B cell (primary cell): ENCODE data around the gene HOMER3. TPM values are rescaled to one million over a fixed set of nuclear protein-coding genes. Genes with fewer than 3 reads are reported as not detected.

Source experiments
- ATAC-seq: fragments of 200-7000 bp; cut with Tn5 transposase; one replicate; pipeline ENCODE4 v1.10.0; 2021; ENCODE audit warnings: low read depth, mild to moderate bottlenecking, moderate number of reproducible peaks, moderate library complexity
- CTCF ChIA-PET: fragments of 350-600 bp; sonication (Branson Sonifier 250); formaldehyde crosslinking; loops from one replicate; lab custom pipeline; 2021; ENCODE audit warnings: antibody characterized with exemption, inconsistent platforms; lab: Charles Lee
- POLR2A ChIA-PET: fragments of 350-600 bp; sonication (Branson Sonifier 250); formaldehyde crosslinking; loops from one replicate; lab custom pipeline; 2021; ENCODE audit warnings: antibody characterized with exemption; lab: Charles Lee
- DNase-seq: peaks from one replicate; pipeline ENCODE4 v3.0.0; 2013
- H2AFZ ChIP-seq: 2 replicates; pipeline ENCODE4 v1.6.1; 2012; ENCODE audit warnings: mild to moderate bottlenecking, low read depth, low read length; ENCODE audit not compliant: insufficient read depth, poor library complexity, severe bottlenecking
- H3K27ac ChIP-seq, 2 donors: 1 replicate in 1 of 2; 2 replicates in 1 of 2; pipeline ENCODE4 v1.5.1; 2012 to 2013; ENCODE audit warnings: low read length in 2 of 2, mild to moderate bottlenecking in 2 of 2, moderate library complexity in 1 of 2
- H3K27me3 ChIP-seq, 4 experiments: fragments of 200-600 bp in 1 of 4; sonication (generic) in 1 of 4; replicated peaks in 1 of 4; 1 replicate in 2 of 4; 2 replicates in 2 of 4; pipeline versions ENCODE4 v1.6.1 to v1.7.0; 2013 to 2016; ENCODE audit warnings: low read length in 3 of 4, mild to moderate bottlenecking in 2 of 4, mixed read lengths in 1 of 4, moderate library complexity in 1 of 4; ENCODE audit not compliant: insufficient read depth in 4 of 4, control insufficient read depth in 3 of 4; ENCODE audit errors: control extremely low read depth in 1 of 4
- H3K36me3 ChIP-seq, 2 experiments: replicated peaks in 1 of 2; 1 replicate in 1 of 2; 2 replicates in 1 of 2; pipeline versions ENCODE4 v1.6.1 to v1.7.1; 2013; ENCODE audit warnings: low read length in 1 of 2; ENCODE audit not compliant: insufficient read depth in 2 of 2, control insufficient read depth in 1 of 2; ENCODE audit errors: control extremely low read depth in 1 of 2, extremely low read depth in 1 of 2
- H3K4me1 ChIP-seq, 2 donors: fragments of 200-600 bp in 1 of 2; sonication (generic) in 1 of 2; 1 replicate in 1 of 2; 2 replicates in 1 of 2; pipeline versions ENCODE4 v1.5.1 to v1.6.1; 2013 to 2017; ENCODE audit warnings: low read length in 2 of 2; ENCODE audit not compliant: control insufficient read depth in 2 of 2, insufficient read depth in 2 of 2
- H3K4me2 ChIP-seq: replicated peaks from 2 replicates; pipeline ENCODE3; 2012; ENCODE audit warnings: mild to moderate bottlenecking, low read depth, low read length; ENCODE audit not compliant: poor library complexity, severe bottlenecking
- H3K4me3 ChIP-seq, 5 experiments: fragments of 200-600 bp in 1 of 5; sonication (generic) in 1 of 5; 1 replicate in 3 of 5; 2 replicates in 2 of 5; pipeline versions ENCODE4 v1.5.1 to v1.7.0; 2011 to 2016; ENCODE audit warnings: low read length in 4 of 5, mild to moderate bottlenecking in 4 of 5, low read depth in 2 of 5, control low read depth in 1 of 5, moderate library complexity in 1 of 5; ENCODE audit not compliant: insufficient read depth in 1 of 5; ENCODE audit errors: control extremely low read depth in 1 of 5, extremely low read depth in 1 of 5
- H3K79me2 ChIP-seq: fragments of 200-600 bp; sonication (generic); one replicate; pipeline ENCODE4 v1.6.0; 2016; ENCODE audit warnings: low read length; ENCODE audit not compliant: control insufficient read depth, insufficient read depth
- H3K9ac ChIP-seq: fragments of 200-600 bp; sonication (generic); 2 replicates; pipeline ENCODE4 v1.6.1; 2017; ENCODE audit warnings: mild to moderate bottlenecking, low read length, moderate library complexity
- H3K9me3 ChIP-seq, 3 donors: one replicate each; pipeline versions ENCODE4 v1.6.1 to v1.7.1; 2013; ENCODE audit warnings: low read length in 2 of 3; ENCODE audit not compliant: control insufficient read depth in 2 of 3, insufficient read depth in 1 of 3; ENCODE audit errors: control extremely low read depth in 1 of 3
- H4K20me1 ChIP-seq: 2 replicates; pipeline ENCODE4 v1.6.0; 2012; ENCODE audit warnings: mild to moderate bottlenecking, low read length; ENCODE audit not compliant: insufficient read depth, control insufficient read depth, poor library complexity, severe bottlenecking
- H3K27ac Mint-ChIP-seq: one replicate; pipeline ENCODE4 v1.8.0; 2021; ENCODE audit warnings: mixed read lengths
- H3K27me3 Mint-ChIP-seq: one replicate; pipeline ENCODE4 v1.8.0; 2021; ENCODE audit warnings: mixed read lengths
- H3K4me1 Mint-ChIP-seq: one replicate; pipeline ENCODE4 v1.8.0; 2021; ENCODE audit warnings: mixed read lengths
- H3K4me3 Mint-ChIP-seq: one replicate; pipeline ENCODE4 v1.8.0; 2021; ENCODE audit warnings: mixed read lengths
- H3K9me3 Mint-ChIP-seq: one replicate; pipeline ENCODE4 v1.8.0; 2022; ENCODE audit warnings: mixed read lengths; ENCODE audit not compliant: insufficient read depth
- CTCF ChIP-seq: fragments of 200-600 bp; IDR thresholded peaks from one replicate; pipeline ENCODE4 v1.8.0; 2022; ENCODE audit warnings: antibody characterized with exemption, mild to moderate bottlenecking
- EZH2 ChIP-seq: IDR thresholded peaks from 2 replicates; pipeline ENCODE4 v1.6.1; 2012; ENCODE audit warnings: borderline replicate concordance, low read depth, mild to moderate bottlenecking, moderate library complexity, low read length; ENCODE audit not compliant: insufficient read depth, poor library complexity, severe bottlenecking
- WGBS: methylation state at CpG from one replicate; pipeline ENCODE4 v1.1.5; 2013; ENCODE audit warnings: missing lambda C conversion rate; ENCODE audit not compliant: insufficient coverage; 5-methylcytosine and 5-hydroxymethylcytosine counted together
- intact Hi-C: fragments of 100-400 bp; cut with micrococcal nuclease; formaldehyde crosslinking; loops from one replicate; pipeline ENCODE4 v1.10.0; 2022
- polyA minus RNA-seq: library from RNA; depleted of rRNA, polyadenylated mRNA; stranded (reverse); fragments of >200 nt; gene quantifications from 2 replicates; pipeline ENCODE4 v1.2.3, GENCODE V29; 2012
- polyA plus RNA-seq: library from polyadenylated mRNA; depleted of rRNA; stranded (reverse); fragments of >200 nt; gene quantifications from 2 replicates; pipeline ENCODE4 v1.2.3, GENCODE V29; 2012
- total RNA-seq, 2 donors: library from RNA; stranded (reverse); fragments of 120-200 nt in 1 of 2; gene quantifications; 1 replicate in 1 of 2; 2 replicates in 1 of 2; pipeline versions ENCODE4 v1.2.3 to v1.2.4, GENCODE V29; 2013 to 2022

Gene HOMER3
- total RNA-seq (4.7 and 5.9 TPM in 2 replicates), polyA plus RNA-seq (11.3 and 26.4 TPM in 2 replicates), polyA minus RNA-seq (11.9 and 15.1 TPM in 2 replicates)
- total RNA-seq (2013): 12.5 TPM

GRCh38 chr19:18940769-18941627 lies at the start of gene HOMER3:
TSS of gene HOMER3 (minus strand) at chr19:18941217. CDS start at chr19:18938982, 2,235 bp downstream.
- ChIA-PET POLR2A (no interaction called here), CTCF (interaction anchor here (0.6 kb wide), 1 partner anchor 137 kb away, joined by 3 read pairs; no protein-coding TSS in a partner anchor)
- no peak within 1 kb of the TSS for H3K27ac ChIP-seq
- Mint-ChIP-seq H3K4me1 (peaks cover 21% of the 10 kb centered on the region), H3K27me3 (peaks cover 28% of the 10 kb centered on the region), H3K4me3 (peak within 1 kb of the TSS; percentile 81), H3K27ac (no peak within 1 kb of the TSS), H3K9me3 (no peaks in the 10 kb centered on the region)
- ATAC-seq (peak; percentile 89), DNase-seq (peak; percentile 82)
- under 1% methylated on average over 60 of the region's 81 CpGs for WGBS
- peak within 1 kb of the TSS; percentile 15 to 67 (median 49) for H3K4me3 ChIP-seq
- peaks cover 0 to 27% (median 6%) of the 10 kb centered on the region in 4 experiments for H3K27me3 ChIP-seq
- H3K36me3 ChIP-seq: no peaks in the 10 kb centered on the region
- no peak for TF ChIP-seq EZH2
- TF ChIP-seq CTCF: no peak
- H2AFZ ChIP-seq: peak within 1 kb of the TSS; percentile 75
- no peaks in the 10 kb centered on the region for H3K79me2 ChIP-seq
- H3K4me2 ChIP-seq: peak within 1 kb of the TSS; percentile 93
- H3K4me1 ChIP-seq: peaks cover 16 to 21% of the 10 kb centered on the region in 2 donors
- H4K20me1 ChIP-seq: no peaks in the 10 kb centered on the region
- intact Hi-C loops: loop anchor here (2.0 kb wide), 2 partner anchors 22 to 346 kb away; partner anchors contain the start of genes COPE and DDX49
- peaks cover 0 to 3% (median 0%) of the 10 kb centered on the region in 3 donors for H3K9me3 ChIP-seq
- H3K9ac ChIP-seq: peak within 1 kb of the TSS; percentile 58
